DND-41 (cell line): Measurements from ENCODE around the gene ABHD3.
"Not testable (repeated sequence)": the region's sequence is repeated elsewhere in the genome, so short reads cannot be mapped to it uniquely, and the experiment has no call there.

Experiments
- CTCF ChIP-seq: IDR thresholded peaks from 2 replicates; pipeline ENCODE4 v1.5.1; 2012; ENCODE audit warnings: borderline replicate concordance, low read length, moderate library complexity, mild to moderate bottlenecking; ENCODE audit not compliant: poor library complexity, severe bottlenecking; ENCODE audit errors: extremely low read depth
- EZH2 ChIP-seq: IDR thresholded peaks from 3 replicates; pipeline ENCODE4 v1.6.1; 2012; ENCODE audit warnings: borderline replicate concordance, low read depth, mild to moderate bottlenecking, moderate library complexity, low read length, inconsistent platforms; ENCODE audit not compliant: severe bottlenecking

GRCh38 chr18:21736926-21737325 lies 32.4 kb upstream of the ABHD3 start:
- not testable (repeated sequence) for TF ChIP-seq CTCF, EZH2
